PFSK-1 (cell line): ENCODE results near the gene DGCR2.

ENCODE experiments used
- FOXP2 ChIP-seq: optimal IDR thresholded peaks from 2 replicates; pipeline ENCODE3; 2011; ENCODE audit warnings: borderline replicate concordance, control low read depth, inconsistent platforms; ENCODE audit not compliant: insufficient read depth; ENCODE audit errors: extremely low read length, extremely low read depth
- POLR2AphosphoS5 ChIP-seq: IDR thresholded peaks from 2 replicates; pipeline ENCODE4 v1.6.1; 2012; ENCODE audit warnings: low read depth, mild to moderate bottlenecking, control low read depth, low read length, moderate library complexity
- SIN3A ChIP-seq: IDR thresholded peaks from 2 replicates; pipeline ENCODE4 v1.6.1; 2012; ENCODE audit warnings: mild to moderate bottlenecking, low read length, moderate library complexity, borderline replicate concordance; ENCODE audit not compliant: insufficient read depth
- TAF1 ChIP-seq: IDR thresholded peaks from 2 replicates; pipeline ENCODE4 v1.6.1; 2012; ENCODE audit warnings: low read length, control low read depth, borderline replicate concordance; ENCODE audit not compliant: insufficient read depth
- TF ChIP-seq, protein P1 (sequence below), 2 experiments: IDR thresholded peaks; 2 replicates each; pipeline versions ENCODE4 v1.6.1 to v1.8.0; 2011 to 2012; ENCODE audit warnings: low read depth in 2 of 2, low read length in 2 of 2, control low read depth in 1 of 2, inconsistent platforms in 1 of 2, mild to moderate bottlenecking in 1 of 2, moderate library complexity in 1 of 2; ENCODE audit not compliant: insufficient read depth in 1 of 2

DGCR2 gene

DNA sequence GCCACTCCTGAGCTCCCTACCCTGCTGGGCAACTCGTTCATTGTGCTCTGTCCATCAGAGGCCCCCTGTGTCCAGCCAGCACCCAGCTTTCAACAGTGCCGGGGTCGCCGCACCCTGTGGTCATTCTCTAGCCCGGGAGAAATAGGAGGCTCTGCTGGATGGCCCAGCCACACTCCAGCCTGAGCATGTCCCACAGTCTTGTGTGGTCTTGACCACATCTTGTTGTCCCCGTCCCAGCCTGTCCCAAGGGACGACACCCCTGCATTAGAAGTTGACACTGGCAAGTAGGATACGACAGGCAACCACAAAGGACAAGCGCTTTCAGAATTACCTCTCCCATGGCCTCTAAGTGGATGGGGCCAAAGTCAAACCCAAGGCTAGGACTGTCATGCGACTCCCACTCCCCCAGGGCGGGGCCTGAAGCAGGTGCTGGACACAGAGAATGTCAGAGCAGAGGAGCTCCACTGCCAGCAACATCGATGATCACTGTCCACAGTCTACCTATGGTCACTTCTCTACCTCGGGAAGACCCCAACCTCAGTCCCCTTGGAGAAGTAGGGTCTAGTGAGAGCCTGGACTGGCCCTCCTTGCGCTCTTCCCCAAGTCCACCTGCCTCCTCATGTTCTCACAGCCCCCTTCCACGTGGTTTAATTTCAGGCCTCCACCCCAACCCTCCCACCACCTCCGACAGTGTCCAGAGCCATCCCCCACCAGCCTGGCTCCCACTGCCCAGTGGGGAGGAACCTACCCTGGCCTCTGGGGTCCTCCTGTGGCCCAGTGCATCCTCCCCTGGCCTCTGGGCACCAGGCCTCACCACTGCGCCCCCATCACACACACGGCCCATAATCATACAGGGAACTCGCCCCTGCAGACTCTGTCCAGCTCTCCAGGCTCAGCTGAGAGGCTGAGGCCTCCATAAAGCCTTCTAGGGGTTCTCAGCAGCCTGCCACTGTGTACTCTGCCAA is 4.4 kb upstream of the DGCR2 start:
- TF ChIP-seq POLR2AphosphoS5 (no peak), TAF1 (no peak), FOXP2 (no peak), SIN3A (no peak)
- TF ChIP-seq, protein P1, sequence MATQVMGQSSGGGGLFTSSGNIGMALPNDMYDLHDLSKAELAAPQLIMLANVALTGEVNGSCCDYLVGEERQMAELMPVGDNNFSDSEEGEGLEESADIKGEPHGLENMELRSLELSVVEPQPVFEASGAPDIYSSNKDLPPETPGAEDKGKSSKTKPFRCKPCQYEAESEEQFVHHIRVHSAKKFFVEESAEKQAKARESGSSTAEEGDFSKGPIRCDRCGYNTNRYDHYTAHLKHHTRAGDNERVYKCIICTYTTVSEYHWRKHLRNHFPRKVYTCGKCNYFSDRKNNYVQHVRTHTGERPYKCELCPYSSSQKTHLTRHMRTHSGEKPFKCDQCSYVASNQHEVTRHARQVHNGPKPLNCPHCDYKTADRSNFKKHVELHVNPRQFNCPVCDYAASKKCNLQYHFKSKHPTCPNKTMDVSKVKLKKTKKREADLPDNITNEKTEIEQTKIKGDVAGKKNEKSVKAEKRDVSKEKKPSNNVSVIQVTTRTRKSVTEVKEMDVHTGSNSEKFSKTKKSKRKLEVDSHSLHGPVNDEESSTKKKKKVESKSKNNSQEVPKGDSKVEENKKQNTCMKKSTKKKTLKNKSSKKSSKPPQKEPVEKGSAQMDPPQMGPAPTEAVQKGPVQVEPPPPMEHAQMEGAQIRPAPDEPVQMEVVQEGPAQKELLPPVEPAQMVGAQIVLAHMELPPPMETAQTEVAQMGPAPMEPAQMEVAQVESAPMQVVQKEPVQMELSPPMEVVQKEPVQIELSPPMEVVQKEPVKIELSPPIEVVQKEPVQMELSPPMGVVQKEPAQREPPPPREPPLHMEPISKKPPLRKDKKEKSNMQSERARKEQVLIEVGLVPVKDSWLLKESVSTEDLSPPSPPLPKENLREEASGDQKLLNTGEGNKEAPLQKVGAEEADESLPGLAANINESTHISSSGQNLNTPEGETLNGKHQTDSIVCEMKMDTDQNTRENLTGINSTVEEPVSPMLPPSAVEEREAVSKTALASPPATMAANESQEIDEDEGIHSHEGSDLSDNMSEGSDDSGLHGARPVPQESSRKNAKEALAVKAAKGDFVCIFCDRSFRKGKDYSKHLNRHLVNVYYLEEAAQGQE (IDR thresholded peaks at IDR 0.05; ENCODE audit: insufficient read depth in 1 of 2, low read depth in 2 of 2, low read length in 2 of 2) = no peak

DNA sequence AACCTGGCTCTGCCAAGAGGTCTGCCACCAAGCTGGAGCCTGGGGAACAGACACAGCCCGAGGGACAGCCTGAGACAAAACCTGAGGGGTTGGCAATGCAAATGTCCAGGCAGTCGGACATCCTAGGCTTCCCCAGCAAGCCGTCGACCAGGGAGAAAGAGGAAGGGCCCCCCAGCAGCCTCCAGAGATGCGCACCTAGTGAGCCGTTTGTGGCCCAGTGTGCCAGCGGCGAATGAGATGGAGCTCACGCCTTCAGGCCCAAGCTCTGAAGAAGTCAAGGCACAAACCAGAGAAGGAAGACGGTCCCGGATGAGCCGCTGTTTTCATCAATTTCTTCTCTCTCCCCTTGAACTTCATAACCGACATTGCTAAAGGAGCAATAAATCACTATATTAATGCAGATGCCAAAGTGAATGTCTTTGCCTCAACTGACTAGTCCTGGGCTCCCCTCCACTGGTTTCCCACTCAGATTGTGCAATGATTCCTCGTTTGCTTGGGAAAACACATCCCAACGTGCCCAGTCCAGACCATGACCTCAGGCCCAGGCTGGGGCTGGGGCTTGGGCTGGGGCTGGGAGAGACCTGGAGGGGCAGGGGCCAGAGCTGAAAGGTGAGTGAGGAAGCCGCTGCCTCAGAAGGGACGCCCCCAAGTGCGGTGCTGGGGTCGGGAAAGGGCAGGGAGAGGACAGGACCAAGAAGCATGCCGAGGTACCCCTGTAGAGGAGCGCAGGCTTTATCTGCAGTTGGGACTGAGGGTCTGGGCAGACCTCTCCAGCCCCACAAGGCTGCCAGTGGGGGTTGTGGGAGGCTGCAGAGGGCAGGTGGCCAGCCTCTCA is 3.5 kb upstream of the DGCR2 start:
- TF ChIP-seq POLR2AphosphoS5 = no peak
- TF ChIP-seq SIN3A = no peak
- no peak for TF ChIP-seq TAF1
- no peak for TF ChIP-seq FOXP2
- TF ChIP-seq, protein P1 (IDR thresholded peaks at IDR 0.05; ENCODE audit: insufficient read depth in 1 of 2, low read depth in 2 of 2, low read length in 2 of 2) = no peak

DNA sequence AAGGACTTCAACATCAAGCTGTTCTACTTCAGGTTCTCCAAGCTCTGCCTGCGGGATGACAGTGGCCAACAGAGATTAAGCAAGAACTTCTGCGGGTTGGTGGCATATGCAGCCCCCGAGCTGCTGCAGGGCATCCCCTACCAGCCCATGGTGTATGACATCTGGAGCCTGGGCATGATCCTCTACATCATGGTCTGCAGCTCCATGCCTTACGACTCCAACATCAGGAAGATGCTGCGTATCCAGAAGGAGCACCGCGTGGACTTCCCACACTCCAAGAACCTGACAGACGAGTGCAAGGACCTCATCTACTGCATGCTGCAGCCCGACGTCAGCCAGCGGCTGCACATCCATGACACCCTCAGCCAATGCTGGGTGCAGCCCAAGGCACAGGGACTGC is 2.8 kb upstream of the DGCR2 start:
- TF ChIP-seq POLR2AphosphoS5 = no peak
- no peak for TF ChIP-seq SIN3A
- TF ChIP-seq, protein P1 (IDR thresholded peaks at IDR 0.05; ENCODE audit: insufficient read depth in 1 of 2, low read depth in 2 of 2, low read length in 2 of 2) = no peak
- TF ChIP-seq TAF1 = no peak
- TF ChIP-seq FOXP2 = no peak

DNA sequence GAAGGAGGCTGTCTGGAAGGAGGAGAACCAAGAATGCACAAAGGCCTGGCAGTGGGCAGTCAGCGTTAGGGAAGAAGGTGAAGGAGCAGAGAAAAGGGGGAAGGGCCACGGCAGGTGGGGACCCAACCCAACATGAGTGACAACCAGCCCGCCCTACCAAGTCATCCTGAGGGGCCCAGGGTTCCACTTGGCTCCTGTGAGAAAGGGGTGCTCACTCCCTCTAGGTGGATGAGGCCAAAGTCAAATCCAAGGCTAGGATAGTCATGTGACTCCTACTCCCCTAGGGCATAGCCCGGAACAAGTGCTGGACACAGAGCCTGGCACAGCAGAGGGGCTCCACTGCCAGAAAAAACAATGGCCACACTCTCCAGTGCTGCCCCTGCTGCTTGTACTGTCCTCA is 2.2 kb upstream of the DGCR2 start:
- TF ChIP-seq FOXP2 (no peak), TAF1 (no peak), SIN3A (no peak), POLR2AphosphoS5 (no peak)
- TF ChIP-seq, protein P1 (IDR thresholded peaks at IDR 0.05; ENCODE audit: insufficient read depth in 1 of 2, low read depth in 2 of 2, low read length in 2 of 2) = no peak
